WI38 (cell line): Measurements from ENCODE around the gene SLC4A3.

ENCODE experiments used
- H3K4me3 ChIP-seq: 2 replicates; pipeline ENCODE4 v1.5.1; 2011; ENCODE audit warnings: low read depth, mild to moderate bottlenecking, control low read depth, low read length
- CTCF ChIP-seq: IDR thresholded peaks from 2 replicates; pipeline ENCODE4 v1.5.1; 2012; ENCODE audit warnings: low read depth, mild to moderate bottlenecking, control low read depth, low read length

The SLC4A3 gene

GRCh38 chr2:219629976-219630695 lies 2.7 kb downstream of the SLC4A3 start:
- TF ChIP-seq CTCF, result no peak
- H3K4me3 ChIP-seq, result no peak overlapping the region

- no peak for TF ChIP-seq CTCF
Observed at GRCh38 chr2:219630770-219631405, 3.5 kb downstream of the SLC4A3 start.

GRCh38 chr2:219631406-219631891 lies 4.0 kb downstream of the SLC4A3 start:
- TF ChIP-seq CTCF, result no peak
- H3K4me3 ChIP-seq, result no peak overlapping the region

More at GRCh38 chr2:219630770-219631405, 3.5 kb downstream of the SLC4A3 start:
- H3K4me3 ChIP-seq, result no peak overlapping the region

- TF ChIP-seq CTCF, result no peak
- no peak overlapping the region for H3K4me3 ChIP-seq
Observed at GRCh38 chr2:219631904-219632759, 4.7 kb downstream of the SLC4A3 start.

- no peak overlapping the region for H3K4me3 ChIP-seq
- no peak for TF ChIP-seq CTCF
Observed at GRCh38 chr2:219632760-219633105, 5.3 kb downstream of the SLC4A3 start.

GRCh38 chr2:219633276-219634065 lies 6.0 kb downstream of the SLC4A3 start:
- H3K4me3 ChIP-seq, result no peak overlapping the region
- TF ChIP-seq CTCF, result no peak
